NCI-H2107 treated with DMSO at 0.1 percent for 48 hours (cell line): ENCODE results near the gene RASA1.
"Not testable (repeated sequence)": the region's sequence is repeated elsewhere in the genome, so short reads cannot be mapped to it uniquely, and the experiment has no call there.

Experiments used
- DNase-seq: peaks from one replicate; lab custom pipeline; 2025; ENCODE audit not compliant: unreplicated experiment; lab: John Stamatoyannopoulos, UW

The RASA1 gene

DNA sequence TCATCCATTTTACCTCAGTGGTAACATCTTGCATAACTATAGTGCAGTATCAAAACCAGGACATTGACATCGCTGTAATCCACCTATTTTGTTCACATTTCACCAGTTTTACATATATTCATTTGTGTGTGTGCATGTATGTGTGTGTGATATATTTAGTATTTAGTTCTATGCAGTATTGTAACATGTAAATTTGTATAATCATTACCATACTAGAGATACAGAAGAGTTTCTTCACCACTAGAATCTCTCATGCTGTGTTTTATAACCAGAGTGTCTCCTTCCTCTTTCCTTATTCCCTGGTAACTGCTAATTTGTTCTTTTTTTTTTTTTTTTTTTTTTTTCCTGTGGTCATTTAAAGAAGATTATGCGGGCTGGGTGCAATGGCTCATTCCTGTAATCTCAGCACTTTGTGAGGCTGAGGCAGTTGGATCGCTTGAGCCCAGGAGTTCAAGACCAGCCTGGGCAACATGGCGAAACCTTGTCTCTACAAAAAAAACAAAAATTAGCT, 11.0 kb downstream of the RASA1 start:
- DNase-seq: no peak

DNA sequence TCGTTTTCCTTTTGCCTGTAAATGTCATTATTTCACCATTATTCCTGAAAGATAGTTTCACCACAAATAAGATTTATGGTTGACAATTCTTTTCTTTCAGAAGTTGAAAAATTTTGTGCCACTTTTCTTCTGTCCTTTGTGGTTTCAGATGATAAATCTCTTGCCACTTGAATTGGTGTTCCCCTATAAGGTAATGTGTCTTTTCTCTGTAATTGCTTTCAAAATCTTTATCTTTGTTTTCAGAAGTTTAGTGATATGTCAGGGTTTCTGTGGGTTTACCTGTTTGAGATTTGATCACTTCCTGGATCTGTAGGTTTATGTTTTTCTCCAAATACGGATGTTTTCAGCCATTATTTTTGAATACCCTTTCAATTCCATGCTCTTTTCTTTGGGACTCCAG, 14.6 kb downstream of the RASA1 start:
- no peak for DNase-seq

DNA sequence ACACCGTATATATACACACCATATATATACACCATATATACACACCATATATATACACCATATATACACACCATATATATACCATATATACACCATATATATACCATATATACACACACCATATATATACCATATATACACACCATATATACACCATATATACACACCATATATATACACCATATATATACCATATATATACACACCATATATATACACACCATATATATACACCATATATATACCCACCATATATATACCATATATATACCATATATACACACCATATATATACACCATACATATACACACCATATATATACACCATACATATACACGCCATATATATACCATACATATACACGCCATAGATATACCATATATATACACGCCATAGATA, 19.6 kb downstream of the RASA1 start:
- not testable (repeated sequence) for DNase-seq

DNA sequence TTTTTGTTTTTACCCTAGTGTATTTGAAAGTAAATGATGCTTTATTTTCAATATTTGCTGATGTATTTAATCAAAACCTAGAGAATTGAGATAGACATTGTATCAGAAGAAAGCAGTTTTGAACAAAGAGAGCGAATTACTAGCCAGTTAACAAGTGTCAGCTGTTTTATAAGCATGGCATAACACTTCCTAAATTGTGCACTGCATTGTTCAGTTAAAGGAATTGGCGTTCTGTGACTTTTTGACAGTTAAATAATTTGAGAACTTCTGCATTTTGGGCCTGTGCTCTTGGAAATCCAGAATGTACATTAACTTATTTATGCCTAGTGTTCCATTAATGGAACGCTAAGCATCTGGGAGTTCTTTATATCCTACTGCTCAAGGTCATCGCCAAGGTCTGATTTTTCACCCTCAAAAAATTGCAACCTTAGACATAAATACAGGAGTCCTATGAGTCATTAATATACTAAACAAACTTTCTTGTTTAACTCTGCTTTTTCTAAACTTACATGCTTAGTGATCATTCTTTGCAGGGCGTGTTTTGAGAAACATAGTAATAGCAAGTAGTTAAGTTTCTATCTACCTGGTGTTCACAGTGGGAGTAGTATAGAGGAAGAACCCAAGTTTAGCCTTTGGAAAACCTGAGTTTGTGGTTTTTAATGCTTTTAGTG, 31.1 kb downstream of the RASA1 start:
- no peak for DNase-seq

DNA sequence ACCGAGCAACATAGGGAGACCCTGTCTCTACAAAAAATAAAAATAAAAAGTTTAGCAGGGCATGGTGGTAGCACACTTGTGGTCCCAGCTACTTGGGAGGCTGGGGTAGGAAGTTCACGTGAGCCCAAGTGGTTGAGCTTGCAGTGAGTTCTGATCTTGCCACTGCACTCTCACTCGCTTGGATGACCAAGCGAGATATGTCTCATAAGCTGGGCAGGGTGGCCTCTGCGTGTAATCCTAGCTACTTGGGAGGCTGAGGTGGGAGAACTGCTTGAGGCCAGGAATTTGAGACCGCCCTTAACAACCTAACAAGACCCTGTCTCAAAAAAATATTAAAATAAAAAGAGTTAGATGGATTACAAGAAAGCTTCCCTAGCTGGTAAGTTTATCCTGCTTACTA, 32.5 kb downstream of the RASA1 start:
- no peak for DNase-seq

DNA sequence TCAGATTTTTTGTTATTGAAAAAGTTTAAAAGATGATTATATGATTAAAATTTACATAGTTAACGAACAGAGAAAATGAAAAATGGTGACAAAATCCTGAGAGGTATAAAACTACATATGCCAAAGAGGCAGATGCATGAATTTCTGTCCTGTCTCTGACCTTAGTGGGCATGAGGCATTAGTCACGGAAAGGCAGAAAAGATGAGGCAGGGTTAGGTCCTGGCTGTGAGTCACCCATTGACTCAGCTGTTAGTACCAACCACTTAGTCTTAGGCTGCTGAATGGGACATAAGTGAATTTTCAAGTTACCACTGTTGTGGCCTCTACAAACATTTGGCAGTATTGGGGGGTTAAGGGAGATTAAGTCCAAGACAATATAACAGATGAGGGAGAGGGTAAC, 33.1 kb downstream of the RASA1 start:
- no peak for DNase-seq

DNA sequence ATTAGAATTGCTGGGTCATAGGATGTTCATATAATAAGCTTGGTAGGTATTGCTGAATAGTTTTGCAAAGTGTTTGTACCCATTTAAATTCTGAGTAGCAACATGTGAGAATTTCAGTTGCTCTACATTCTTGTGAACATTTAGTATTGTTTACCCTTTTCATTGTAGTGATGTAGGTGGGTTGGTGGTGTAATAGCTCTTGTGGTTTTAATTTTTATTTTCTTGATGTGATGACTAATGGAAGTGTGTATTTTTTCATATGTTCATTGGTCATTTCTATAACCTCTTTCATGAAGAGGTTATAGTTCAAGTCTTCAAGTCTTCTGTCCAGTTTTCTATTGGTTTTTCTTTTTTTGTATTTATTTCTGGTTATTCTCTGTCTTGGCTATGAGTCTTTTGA, 34.4 kb downstream of the RASA1 start:
- no peak for DNase-seq

DNA sequence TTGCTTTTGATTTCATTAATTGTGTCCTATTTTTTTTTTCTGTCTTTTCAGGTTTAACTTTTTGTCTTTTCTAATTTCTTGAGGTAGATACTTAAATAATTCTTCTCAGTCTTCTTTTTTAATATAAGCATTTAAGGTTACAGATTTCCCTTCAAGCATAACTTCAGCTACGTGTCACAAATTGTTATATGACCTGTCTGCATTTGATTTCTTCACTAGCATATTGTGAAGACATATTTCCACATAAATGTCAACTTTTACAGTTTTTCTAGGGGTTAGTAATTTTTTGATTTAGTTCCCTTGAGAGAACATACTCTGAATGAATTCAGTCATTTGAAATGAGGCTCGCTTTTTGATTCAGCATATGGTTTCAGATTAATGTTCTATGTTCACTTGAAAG, 35.6 kb downstream of the RASA1 start:
- no peak for DNase-seq

DNA sequence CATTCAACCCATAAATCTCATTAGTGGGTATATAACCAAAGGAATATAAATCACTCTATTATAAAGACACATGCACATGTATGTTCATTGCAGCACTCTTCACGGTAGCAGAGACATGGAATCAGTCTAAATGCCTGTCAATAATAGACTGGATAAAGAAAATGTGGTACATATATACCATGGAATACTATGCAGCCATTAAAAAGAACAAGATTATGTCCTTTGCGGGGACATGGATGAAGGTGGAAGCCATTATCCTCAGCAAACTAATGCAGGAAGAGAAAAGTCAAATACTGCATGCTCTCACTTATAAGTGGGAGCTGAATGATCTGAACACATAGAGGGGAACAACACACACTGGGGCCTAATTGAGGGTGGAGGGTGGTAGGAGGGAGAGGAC, 38.4 kb downstream of the RASA1 start:
- not testable (repeated sequence) for DNase-seq

DNA sequence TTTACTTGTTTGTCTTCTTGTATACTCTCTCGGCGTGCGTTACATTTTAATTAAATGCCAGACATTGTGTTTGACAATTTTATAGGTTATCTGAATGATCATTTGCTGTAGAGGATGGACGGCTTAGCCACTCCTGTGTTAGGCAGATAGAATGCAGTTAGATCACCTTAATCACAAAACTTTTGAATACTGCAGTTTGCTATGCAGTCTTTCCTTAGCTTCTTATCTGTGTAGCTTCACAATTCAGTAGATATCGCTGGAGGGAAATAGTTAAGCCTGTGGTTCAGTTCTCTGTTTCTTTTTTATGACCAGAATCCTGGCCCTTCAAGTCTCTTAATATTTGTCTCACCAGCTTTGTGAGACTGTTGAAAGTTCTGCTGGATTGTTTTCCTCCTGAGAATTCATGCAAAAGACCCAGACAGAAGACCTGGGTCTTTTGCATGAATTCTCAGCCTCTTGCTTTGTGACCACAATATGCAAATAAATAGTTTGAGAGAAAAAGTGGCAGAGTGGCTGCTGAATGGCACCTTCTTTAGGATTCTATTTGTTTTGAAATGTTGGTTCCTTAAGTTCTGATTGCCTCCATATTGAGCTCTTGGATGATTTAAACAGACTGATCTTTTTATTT, 40.2 kb downstream of the RASA1 start:
- DNase-seq: no peak

DNA sequence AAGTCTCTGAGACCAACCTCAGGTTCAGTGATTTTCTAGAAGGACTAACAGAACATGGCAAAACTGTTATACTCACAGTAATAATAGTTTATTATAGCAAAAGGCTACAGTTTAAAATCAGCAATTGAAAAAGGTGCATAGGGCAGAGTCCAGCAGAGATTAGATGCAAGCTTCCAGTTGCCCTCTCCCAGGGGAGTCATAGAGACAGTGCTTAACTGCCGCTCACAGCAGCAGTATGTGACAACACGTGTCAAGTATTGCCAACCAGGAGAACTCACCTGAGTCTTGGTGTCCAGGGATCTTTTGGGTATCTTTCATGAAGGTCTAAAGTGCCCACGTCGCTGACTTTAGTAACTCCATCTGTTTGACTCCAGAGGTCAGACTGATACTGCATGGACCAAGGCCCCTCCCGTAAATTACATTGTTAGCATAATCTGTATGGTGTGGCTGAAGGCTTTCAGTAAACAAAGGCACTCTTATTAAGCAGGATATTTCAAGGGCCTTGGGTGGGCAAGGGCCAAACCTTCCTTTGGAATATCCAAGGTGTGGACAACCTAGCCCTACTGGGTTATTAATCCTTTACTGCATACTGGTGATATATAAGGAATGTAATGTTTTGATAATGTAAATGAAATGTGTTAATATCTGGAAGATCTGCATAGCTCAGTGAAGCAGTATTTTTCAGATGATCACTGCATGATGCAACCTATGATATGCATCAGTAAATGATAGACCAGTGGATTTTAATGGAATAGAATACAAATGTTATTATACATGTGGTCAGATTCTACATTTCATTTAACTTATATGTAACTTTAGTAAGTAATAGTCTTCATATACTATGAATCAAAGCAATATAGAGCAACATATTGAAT, 44.0 kb downstream of the RASA1 start:
- no peak for DNase-seq

DNA sequence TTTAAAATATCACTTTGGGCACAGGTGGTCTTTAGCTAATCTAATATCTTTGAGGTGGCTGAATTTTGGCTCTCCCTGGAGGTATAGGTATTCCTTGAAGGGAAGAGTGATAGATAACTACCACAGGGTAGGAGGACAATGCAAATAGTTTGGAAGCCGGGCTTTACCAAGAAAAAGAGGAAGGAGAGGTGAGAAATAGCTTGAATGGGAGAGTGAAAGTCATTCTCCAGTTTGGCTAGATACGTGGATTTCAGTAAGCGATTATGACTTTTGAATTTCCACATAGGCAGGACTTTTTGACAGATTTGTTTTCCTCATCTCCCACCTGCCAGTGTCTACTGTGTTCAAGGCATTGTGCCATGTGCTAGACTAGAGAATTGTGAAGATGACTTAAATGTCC, 45.5 kb downstream of the RASA1 start:
- no peak for DNase-seq

DNA sequence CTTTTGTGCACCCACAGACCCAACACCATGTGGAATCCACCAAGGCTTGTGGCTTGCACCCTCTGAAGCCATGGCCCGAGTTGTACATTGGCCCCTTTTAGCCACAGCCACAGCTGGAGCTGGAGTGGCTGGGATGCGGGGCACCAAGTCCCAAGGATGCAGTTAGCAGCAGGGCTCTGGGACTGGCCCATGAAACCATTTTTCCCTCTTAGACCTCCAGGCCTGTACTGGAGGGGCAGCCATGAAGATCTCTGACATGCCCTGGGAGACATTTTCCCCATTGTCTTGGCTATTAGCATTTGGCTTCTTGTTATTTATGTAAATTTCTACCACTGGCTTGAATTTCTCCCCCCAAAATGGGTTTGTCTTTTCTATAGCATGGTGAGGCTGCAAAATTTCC, 51.8 kb downstream of the RASA1 start:
- DNase-seq: no peak

DNA sequence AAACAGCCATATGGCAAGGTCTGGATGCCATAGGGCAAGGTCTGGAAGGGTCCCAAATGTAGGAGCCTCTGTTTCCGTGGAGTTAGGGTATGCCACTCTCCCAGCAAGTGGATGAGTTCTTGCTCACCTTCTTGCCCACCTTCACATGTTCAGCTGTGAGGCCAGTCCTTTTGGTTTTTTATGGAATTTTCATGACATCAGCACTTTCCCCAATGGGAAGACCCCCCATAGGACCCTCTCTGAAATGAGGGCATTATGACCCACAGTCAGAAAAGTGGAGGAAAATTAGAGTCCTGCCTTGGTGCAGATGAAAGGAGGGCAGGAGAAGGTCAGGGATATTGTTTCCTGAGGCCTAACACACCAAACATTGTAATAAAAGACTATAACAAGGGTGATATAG, 53.9 kb downstream of the RASA1 start:
- no peak for DNase-seq

DNA sequence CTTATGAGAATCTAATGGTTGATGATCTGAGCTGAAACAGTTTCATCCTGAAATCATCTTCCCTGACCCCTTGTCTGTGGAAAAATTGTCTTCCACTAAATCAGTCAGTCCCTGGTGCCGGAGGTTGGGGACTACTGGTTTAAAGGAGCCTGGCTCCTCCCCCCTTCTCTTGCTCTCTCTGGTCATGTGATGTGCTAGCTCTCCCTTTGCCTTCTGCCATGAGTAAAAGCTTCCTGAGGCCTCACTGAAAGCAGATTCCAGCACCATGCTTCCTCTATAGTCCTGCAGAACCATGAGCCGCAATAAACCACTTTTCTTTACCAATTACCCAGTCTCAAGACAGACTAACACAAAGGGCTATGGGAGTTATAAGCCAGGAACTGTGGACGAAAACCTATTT, 54.7 kb downstream of the RASA1 start:
- DNase-seq: no peak

DNA sequence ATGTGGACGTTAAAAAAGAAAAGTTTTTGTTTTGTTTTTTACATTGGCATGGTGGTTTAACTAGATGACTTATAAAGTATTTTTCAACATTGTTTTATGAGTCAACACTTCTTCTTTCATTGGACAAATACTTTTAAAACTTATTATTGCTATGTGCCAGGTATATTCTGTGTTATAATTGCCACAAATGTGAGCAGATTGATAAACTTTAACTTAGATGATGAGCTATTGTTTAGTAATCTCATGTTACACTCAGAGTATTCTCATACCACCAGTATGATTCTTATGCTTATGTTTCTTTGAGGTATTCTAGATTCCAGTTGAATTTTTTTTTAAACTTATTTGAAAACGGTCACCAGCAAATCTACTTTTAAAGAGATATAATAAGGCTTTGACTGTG, 60.3 kb downstream of the RASA1 start:
- DNase-seq: no peak

DNA sequence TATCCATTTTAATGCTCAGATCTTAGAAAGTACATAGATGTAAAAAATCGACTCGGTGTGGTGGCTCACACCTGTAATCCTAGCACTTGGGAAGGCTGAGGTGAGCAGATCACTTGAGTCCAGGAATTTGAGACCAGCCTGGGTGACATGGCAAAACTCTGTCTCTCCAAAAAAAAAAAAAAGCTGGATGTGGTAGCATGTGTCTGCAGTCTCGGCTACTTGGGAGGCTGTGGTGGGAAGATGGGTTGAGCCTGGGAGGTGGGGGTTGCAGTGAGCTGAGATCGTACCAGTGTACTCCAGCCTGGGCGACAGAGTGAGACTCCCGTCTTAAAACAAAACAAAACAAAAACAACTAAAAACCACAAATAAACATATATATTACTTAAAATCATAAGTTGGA, 61.4 kb downstream of the RASA1 start:
- no peak for DNase-seq

DNA sequence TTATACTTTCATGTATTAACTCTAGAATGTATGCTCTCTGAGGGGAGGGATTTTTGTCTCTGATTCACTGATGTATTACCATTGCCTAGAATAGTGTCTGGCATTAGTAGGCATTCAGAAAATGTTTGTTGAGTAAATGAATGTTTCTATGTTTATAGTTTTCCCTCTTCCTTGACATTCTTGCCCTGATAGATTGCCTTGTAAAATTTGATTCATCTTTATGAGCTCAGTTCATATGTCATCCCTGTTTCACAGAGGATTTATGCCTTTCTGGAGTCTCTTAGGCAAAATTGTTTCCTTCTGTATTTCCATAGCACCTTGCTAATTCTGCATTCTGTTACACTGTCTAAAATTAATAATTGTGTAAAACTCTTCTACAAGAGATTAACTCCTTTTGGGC, 72.3 kb downstream of the RASA1 start:
- no peak for DNase-seq

DNA sequence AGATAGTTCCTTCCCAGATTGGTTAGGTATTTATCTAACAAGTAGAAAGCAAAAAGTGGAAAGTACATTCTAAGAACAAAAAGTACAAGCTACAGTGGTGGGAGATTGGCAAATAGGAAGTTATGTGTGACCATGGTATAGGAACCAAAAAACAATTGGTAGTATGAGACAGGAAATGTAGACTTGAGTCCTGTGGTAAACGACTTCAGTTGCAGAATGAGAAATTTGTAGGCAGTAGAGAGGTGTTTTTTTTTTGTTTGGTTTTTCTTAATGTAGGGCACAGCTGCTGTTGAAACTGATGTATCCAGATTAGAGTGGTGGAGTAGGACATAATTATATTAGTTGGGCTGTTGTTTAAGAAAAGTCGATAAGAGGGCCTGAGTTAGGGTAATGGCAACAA, 73.0 kb downstream of the RASA1 start:
- DNase-seq: no peak

DNA sequence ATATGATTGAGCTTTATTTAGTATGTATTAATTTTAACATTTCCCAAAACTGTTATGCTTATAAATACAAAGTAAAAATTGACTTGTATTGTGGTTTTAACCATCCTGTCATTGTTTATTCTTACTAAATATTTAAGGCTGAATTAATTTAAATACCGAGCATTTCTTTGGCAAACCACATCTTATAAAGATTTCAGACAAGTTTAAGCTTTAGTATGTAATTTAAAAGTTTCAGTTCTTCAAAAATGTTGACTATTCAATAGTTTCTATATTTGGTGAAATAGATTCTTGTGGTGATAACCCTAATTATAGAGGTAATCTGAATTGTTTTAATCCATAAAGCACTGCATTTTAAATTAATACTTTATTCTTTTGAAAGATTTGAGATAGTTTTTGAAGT, 79.6 kb downstream of the RASA1 start:
- no peak for DNase-seq

DNA sequence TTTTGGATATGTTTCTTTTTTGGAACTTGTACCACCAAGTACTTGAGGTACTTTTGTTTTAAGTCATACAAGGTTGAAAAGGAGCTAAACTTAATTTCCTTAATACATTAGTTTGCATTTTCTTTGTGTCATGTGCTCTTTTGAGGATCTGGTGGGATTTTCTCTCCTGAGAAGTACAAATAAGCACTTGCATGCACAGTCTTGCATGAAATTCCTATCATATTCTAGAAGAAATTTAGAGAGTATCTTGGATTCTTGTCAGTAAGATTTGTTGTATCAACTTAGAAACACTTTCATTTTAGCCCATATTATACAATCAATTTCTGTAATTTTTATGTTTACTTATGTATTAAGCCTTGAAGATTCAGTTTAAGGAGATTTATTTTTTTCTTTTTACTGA, 80.2 kb downstream of the RASA1 start:
- no peak for DNase-seq

DNA sequence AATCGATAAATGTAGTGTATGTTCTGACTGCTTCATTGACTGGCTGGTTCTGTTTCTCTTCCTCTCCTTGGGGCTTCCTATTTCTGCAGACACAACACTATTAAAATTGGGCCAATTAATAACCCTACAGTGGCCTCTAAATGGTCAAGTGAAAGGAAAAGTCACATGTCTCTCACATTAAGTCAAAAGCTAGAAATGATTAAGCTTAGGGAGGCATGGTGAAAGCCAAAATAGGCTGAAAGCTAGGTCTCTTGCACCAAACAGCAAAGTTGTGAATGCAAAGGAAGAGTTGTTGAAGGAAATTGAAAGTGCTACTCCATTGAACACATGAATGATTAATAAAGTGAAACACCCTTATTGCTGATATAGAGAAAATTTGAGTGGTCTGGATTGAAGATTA, 86.8 kb downstream of the RASA1 start:
- no peak for DNase-seq
